ENCODE data around the gene BMS1. TPM values are rescaled to one million over a fixed set of nuclear protein-coding genes. Genes with fewer than 3 reads are reported as not detected.

Gene BMS1
- total and polyA plus RNA-seq, 3 donors from 2014 or later = 14.9 to 25.5 (median 23.5) TPM

DNA sequence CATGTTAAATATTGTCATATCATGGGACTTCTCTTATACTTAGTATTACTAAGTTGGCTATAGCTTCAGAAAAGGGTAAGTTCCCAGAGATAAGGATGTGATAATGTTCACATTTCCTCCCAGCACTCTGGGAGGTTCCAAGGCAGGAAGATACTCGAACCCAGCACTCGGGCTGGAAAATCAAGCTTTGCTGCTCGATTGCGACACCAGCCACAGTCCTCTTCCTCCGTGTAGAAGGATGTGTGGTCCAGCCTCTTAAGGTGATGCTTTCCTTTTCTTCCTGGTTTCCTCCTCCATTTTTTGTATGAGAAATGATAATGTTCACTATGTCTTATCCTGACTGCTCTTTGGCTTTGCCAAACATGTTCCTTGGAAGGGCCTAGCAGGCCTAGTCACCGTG lies 3.2 kb downstream of the BMS1 start:
- DNase-seq = no peak

DNA sequence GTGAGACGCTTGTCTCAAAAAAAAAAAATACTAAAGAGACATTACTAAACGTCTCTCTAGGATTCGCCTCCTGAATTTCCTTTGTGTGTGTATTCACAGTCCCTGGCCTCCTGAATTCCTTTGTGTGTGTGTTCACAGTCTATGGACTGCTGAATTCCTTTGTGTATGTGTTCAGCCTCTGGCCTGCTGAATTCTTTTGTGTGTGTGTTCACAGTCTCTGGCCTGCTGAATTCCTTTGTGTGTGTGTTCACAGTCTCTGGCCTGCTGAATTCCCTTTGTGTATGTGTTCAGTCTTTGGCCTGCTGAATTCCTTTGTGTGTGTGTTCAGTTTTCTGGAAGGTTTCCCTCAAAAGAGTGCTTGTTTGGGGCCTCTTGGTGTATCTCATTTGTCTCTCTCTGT lies 8.2 kb downstream of the BMS1 start:
- Histone ChIP-seq H3K27me3 (no peaks in the 10 kb centered on the region), H3K36me3 (ENCODE audit: low read depth, missing control alignments) (no peaks in the 10 kb centered on the region), H3K4me1 (no peaks in the 10 kb centered on the region), H3K27ac (no peak overlapping the region), H3K9me3 (no peaks in the 10 kb centered on the region), H3K4me3 (no peak overlapping the region)
- intact Hi-C loops (cut with DNase I; ENCODE audit: low total_unique reads) = no loop called here
- TF ChIP-seq, protein P1, sequence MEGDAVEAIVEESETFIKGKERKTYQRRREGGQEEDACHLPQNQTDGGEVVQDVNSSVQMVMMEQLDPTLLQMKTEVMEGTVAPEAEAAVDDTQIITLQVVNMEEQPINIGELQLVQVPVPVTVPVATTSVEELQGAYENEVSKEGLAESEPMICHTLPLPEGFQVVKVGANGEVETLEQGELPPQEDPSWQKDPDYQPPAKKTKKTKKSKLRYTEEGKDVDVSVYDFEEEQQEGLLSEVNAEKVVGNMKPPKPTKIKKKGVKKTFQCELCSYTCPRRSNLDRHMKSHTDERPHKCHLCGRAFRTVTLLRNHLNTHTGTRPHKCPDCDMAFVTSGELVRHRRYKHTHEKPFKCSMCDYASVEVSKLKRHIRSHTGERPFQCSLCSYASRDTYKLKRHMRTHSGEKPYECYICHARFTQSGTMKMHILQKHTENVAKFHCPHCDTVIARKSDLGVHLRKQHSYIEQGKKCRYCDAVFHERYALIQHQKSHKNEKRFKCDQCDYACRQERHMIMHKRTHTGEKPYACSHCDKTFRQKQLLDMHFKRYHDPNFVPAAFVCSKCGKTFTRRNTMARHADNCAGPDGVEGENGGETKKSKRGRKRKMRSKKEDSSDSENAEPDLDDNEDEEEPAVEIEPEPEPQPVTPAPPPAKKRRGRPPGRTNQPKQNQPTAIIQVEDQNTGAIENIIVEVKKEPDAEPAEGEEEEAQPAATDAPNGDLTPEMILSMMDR (IDR thresholded peaks at IDR 0.05) = no peak
- no peak for TF ChIP-seq POLR2A (IDR thresholded peaks at IDR 0.05)
- DNase-seq = no peak
- 86 to 93% methylated on average over 3 of the region's 3 CpGs for WGBS, 2 donors

More for the DNA sequence above, 3.2 kb downstream of the BMS1 start:
- Histone ChIP-seq H3K36me3 (ENCODE audit: low read depth, missing control alignments) (no peaks in the 10 kb centered on the region), H3K4me3 (no peak overlapping the region), H3K4me1 (no peaks in the 10 kb centered on the region), H3K27me3 (no peaks in the 10 kb centered on the region), H3K27ac (no peak overlapping the region), H3K9me3 (no peaks in the 10 kb centered on the region)
- WGBS, 2 donors = 86 to 91% methylated on average over 6 of the region's 6 CpGs
- intact Hi-C loops (cut with DNase I; ENCODE audit: low total_unique reads) = no loop called here
- no peak for TF ChIP-seq POLR2A (IDR thresholded peaks at IDR 0.05)
- TF ChIP-seq, protein P1 (IDR thresholded peaks at IDR 0.05) = no peak

DNA sequence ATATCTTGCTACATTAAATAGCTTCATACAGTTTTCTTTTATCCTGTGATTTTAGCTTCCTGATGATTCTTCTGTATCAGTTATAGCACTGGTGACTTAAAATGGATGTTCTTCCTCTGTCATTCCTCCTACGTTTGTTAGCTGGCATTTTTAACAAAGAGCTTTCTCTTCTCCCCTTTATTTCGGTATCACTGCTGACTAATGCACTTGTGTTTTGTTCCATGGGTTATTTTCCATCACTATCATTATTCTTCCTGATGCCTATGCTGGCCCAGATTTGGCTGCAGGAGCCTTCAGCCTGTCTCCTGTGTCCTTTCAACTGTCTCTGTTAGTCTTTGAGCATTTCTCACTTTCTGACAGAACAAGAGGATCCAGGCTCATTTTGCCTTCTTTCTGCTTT lies 13.1 kb downstream of the BMS1 start:
- H3K4me3 ChIP-seq = no peak overlapping the region
- no peak for TF ChIP-seq POLR2A (IDR thresholded peaks at IDR 0.05)
- TF ChIP-seq, protein P1 (IDR thresholded peaks at IDR 0.05) = no peak
- no peaks in the 10 kb centered on the region for H3K9me3 ChIP-seq
- H3K27ac ChIP-seq = no peak overlapping the region
- H3K36me3 ChIP-seq (ENCODE audit: low read depth, missing control alignments) = no peaks in the 10 kb centered on the region
- DNase-seq = no peak
- no peaks in the 10 kb centered on the region for H3K4me1 ChIP-seq
- WGBS, 2 donors = 65 to 80% methylated on average over 2 of the region's 2 CpGs
- intact Hi-C loops (cut with DNase I; ENCODE audit: low total_unique reads) = no loop called here
- no peaks in the 10 kb centered on the region for H3K27me3 ChIP-seq

- H3K36me3 ChIP-seq (ENCODE audit: low read depth, missing control alignments) = no peaks in the 10 kb centered on the region
- no peak for TF ChIP-seq POLR2A (IDR thresholded peaks at IDR 0.05)
- TF ChIP-seq, protein P1 (IDR thresholded peaks at IDR 0.05) = no peak
- no peak overlapping the region for H3K4me3 ChIP-seq
These were observed 18.5 kb downstream of the BMS1 start for GRCh38 chr10:42801135-42801534.

DNA sequence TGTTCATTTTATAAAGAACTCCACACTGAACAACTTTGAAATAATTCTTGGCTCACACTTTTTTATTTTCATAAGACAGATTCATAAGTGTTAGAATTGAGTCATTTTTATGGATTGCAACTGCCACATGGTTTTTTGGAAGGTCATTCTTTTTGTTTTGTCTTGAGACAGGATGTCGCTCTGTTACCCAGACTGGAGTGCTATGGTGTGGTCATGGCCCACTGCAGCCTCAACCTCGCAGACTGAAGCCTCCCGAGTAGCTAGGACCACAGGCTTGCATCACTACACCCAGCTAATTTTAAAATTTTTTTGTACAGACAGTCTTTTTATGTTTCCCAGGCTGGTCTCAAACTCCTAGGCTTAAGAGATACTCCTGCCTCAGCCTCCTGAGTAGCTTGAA lies 20.3 kb downstream of the BMS1 start:
- no peaks in the 10 kb centered on the region for H3K36me3 ChIP-seq (ENCODE audit: low read depth, missing control alignments)
- 87 to 95% methylated on average over 3 of the region's 3 CpGs for WGBS, 2 donors

More at GRCh38 chr10:42801135-42801534, 18.5 kb downstream of the BMS1 start:
- Histone ChIP-seq H3K9me3 (no peaks in the 10 kb centered on the region), H3K27me3 (no peaks in the 10 kb centered on the region), H3K4me1 (no peaks in the 10 kb centered on the region), H3K27ac (no peak overlapping the region)
- intact Hi-C loops (cut with DNase I; ENCODE audit: low total_unique reads) = no loop called here
- DNase-seq = no peak

More for the DNA sequence above, 20.3 kb downstream of the BMS1 start:
- no peak for TF ChIP-seq POLR2A (IDR thresholded peaks at IDR 0.05)
- intact Hi-C loops (cut with DNase I; ENCODE audit: low total_unique reads) = no loop called here
- Histone ChIP-seq H3K9me3 (no peaks in the 10 kb centered on the region), H3K27ac (no peak overlapping the region), H3K27me3 (no peaks in the 10 kb centered on the region), H3K4me3 (no peak overlapping the region), H3K4me1 (no peaks in the 10 kb centered on the region)
- no peak for DNase-seq

Data from testis (tissue), 3 donors.